Mucosa of descending colon (tissue), 3 donors: ENCODE data around the gene ZNF575. TPM values are rescaled to one million over a fixed set of nuclear protein-coding genes. Genes with fewer than 3 reads are reported as not detected.

Source experiments
- ATAC-seq: fragments of 200-7000 bp; cut with Tn5 transposase; one replicate; pipeline ENCODE4 v1.9.1; 2020; ENCODE audit warnings: mild to moderate bottlenecking, moderate library complexity
- DNase-seq, 3 donors: peaks; one replicate each; pipeline ENCODE4 v3.0.0-alpha.2; 2020
- H3K36me3 ChIP-seq: fragments of 200-600 bp; one replicate; pipeline ENCODE4 v1.8.0; 2021; ENCODE audit warnings: low read depth, mild to moderate bottlenecking
- H3K4me1 ChIP-seq: fragments of 200-600 bp; one replicate; pipeline ENCODE4 v1.8.0; 2021; ENCODE audit warnings: low read depth, mild to moderate bottlenecking
- H3K4me3 ChIP-seq: fragments of 200-600 bp; one replicate; pipeline ENCODE4 v1.8.0; 2021; ENCODE audit warnings: mild to moderate bottlenecking
- H3K9me3 ChIP-seq: fragments of 200-600 bp; one replicate; pipeline ENCODE4 v1.8.0; 2021; ENCODE audit warnings: mild to moderate bottlenecking
- intact Hi-C, 2 donors: fragments of 100-400 bp; cut with DNase I in 1 of 2; cut with micrococcal nuclease in 1 of 2; formaldehyde crosslinking; loops; one replicate each; pipeline versions ENCODE4 v1.11.0 to v1.11.1; 2022; cut with DNase I, micrococcal nuclease
- total RNA-seq, 3 donors: library from RNA; stranded (reverse); fragmentation: NEBNext Ultra II Directional in 2 of 3; extraction: Animal tissue kit (Norgen Biotek cat#: 25700) in 2 of 3; gene quantifications; one replicate each; pipeline versions ENCODE4 v1.2.1 to v1.2.4, GENCODE V29; 2021 to 2023
- TF ChIP-seq, protein P1 (sequence below): fragments of 200-600 bp; IDR thresholded peaks from one replicate; pipeline ENCODE4 v1.8.0; 2022; ENCODE audit warnings: antibody characterized with exemption, mild to moderate bottlenecking
- donor health status: DM: no; HTN: no; CAD: no; lungs with moderate emphysema.
- donor health status: DM: no; HTN: no; CAD: no.
- donor health status: DM: no; HTN: yes; CAD: no.

The ZNF575 gene
- total RNA-seq, 3 donors from 2014 or later, result 9.1 to 18.2 (median 9.6) TPM

DNA sequence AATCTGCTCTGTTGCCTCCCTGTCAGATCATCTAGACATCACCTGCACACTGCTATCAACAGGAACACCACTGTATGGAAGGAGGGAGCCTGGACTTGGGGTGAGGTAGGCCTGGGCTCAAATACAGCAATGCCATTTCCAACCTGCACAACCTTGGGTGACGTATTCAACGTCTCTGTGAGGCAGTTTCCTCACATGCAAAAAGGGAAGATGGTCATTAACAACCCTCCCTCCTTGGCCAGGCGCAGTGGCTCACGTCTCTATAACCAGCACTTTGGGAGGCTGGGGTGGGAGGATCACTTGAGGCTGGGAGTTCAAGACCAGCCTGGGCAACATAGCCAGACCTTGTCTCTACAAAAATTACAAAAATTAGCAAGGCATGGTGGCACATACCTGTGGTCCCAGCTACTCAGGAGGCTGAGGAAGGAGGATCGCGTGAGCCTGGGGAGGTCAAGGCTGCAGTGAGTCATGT, 29.3 kb downstream of the ZNF575 start:
- no peak overlapping the region for H3K4me3 ChIP-seq
- ATAC-seq (peak; percentile 7), DNase-seq (no peak)
- intact Hi-C loops, result no loop called here
- TF ChIP-seq, protein P1, sequence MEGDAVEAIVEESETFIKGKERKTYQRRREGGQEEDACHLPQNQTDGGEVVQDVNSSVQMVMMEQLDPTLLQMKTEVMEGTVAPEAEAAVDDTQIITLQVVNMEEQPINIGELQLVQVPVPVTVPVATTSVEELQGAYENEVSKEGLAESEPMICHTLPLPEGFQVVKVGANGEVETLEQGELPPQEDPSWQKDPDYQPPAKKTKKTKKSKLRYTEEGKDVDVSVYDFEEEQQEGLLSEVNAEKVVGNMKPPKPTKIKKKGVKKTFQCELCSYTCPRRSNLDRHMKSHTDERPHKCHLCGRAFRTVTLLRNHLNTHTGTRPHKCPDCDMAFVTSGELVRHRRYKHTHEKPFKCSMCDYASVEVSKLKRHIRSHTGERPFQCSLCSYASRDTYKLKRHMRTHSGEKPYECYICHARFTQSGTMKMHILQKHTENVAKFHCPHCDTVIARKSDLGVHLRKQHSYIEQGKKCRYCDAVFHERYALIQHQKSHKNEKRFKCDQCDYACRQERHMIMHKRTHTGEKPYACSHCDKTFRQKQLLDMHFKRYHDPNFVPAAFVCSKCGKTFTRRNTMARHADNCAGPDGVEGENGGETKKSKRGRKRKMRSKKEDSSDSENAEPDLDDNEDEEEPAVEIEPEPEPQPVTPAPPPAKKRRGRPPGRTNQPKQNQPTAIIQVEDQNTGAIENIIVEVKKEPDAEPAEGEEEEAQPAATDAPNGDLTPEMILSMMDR, result no peak
- no peaks in the 10 kb centered on the region for H3K36me3 ChIP-seq
- H3K4me1 ChIP-seq, result no peaks in the 10 kb centered on the region
- no peaks in the 10 kb centered on the region for H3K9me3 ChIP-seq

DNA sequence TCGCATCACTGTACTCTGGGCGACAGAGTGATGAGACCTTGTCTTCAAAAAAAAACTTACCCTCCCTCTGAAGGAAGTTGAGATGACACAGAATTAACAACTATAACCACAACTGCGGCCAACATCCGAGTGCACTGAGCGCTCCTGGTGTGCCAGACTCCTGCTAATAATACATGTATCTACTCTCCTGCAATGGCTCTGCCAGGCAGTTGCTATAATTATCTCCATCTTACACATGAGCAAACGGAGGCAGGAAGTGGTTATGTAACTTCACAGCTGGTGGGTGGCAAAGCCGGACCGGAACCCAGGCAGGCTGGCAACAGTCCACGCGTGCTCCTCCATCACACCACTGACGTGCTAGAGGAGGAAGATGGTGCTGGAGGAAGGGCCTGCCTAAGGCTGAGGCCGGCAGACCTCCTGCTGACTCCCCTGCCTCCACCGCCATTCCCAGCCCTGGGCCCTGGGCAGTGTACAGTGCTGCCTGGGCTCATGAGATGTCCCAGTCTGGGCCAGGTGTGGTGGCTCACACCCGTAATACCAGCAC, 29.8 kb downstream of the ZNF575 start:
- peak; percentile 66 to 91 (median 76) for DNase-seq
- peak; percentile 83 for ATAC-seq

DNA sequence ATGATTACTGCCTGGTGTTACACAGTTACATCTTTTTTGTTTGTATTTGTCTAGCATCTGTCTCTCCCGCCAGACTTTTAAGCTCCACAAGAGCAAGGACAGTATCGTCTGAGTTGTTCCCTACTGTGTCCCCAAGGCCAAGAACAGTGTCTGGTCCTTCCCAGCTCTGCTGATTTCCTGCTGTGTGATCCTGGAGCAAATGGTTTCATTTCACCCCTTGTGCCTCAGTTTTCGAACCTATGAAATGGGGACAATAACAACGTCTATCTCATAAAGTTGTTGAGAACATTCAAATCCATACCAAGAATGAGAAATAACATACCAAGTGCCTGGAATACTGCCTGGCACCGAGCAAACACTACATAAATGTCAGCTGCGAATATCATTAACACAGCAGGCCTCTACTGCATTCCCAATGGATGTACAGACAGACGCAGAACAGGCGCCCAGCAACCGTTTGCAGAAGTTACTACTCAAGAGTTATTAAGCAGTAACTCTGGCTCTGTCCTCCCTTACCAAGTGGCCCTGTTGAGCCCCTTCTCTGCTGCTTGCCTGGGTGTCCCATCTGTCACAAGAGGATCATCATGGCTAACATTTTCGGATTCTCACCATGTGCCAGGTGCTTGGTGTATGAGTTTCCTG, 30.9 kb downstream of the ZNF575 start:
- ATAC-seq, result no peak
- intact Hi-C loops, result no loop called here
- DNase-seq, result no peak
- Histone ChIP-seq H3K4me3 (no peak overlapping the region), H3K9me3 (no peaks in the 10 kb centered on the region), H3K4me1 (no peaks in the 10 kb centered on the region), H3K36me3 (no peaks in the 10 kb centered on the region)
- TF ChIP-seq, protein P1, result no peak

More for the DNA sequence above, 29.8 kb downstream of the ZNF575 start:
- TF ChIP-seq, protein P1, result no peak
- H3K9me3 ChIP-seq, result no peaks in the 10 kb centered on the region
- H3K4me1 ChIP-seq, result no peaks in the 10 kb centered on the region
- H3K36me3 ChIP-seq, result no peaks in the 10 kb centered on the region
- H3K4me3 ChIP-seq, result no peak overlapping the region
- intact Hi-C loops, result no loop called here

DNA sequence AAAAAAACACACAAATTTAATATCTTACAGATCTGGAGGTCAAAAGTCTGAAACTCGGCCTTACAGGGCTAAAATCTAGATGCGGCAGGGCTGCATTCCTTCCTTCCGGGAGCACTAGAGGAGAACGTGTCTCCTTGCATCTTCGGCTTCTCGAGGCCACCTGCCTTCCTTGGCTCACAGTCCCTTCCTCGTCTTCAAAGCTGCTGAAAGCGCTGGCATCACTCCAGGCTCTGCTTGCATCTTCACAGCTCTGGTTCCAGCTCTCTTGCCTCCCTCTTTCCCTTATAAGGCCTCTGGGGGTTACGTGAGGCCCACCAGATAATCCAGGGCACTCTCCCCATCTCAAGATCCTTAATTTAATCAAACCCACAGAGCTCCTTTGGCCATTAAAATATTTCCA, 31.8 kb downstream of the ZNF575 start:
- H3K4me1 ChIP-seq, result no peaks in the 10 kb centered on the region
- intact Hi-C loops, result no loop called here
- TF ChIP-seq, protein P1, result no peak

DNA sequence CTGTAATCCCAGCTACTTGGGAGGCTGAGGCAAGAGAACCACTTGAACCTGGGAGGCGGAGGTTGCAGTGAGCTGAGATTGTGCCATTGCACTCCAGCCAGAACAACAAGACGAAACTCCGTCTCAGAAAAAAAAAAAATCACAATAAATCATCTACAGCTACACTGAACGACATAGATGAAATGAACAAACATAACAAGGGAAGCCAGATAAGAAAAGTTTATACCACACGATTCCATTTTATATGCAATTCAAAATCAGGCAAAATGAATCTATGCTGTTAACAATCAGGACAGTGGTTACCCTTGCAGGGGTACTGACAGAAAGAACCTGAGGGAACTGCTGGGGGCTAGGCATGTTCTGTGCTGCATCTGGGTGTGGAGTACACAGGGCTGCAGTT, 36.7 kb downstream of the ZNF575 start:
- intact Hi-C loops, result no loop called here
- Histone ChIP-seq H3K4me3 (no peak overlapping the region), H3K9me3 (no peaks in the 10 kb centered on the region), H3K4me1 (peaks cover 8% of the 10 kb centered on the region), H3K36me3 (no peaks in the 10 kb centered on the region)
- TF ChIP-seq, protein P1, result no peak
- ATAC-seq (no peak), DNase-seq (no peak)

More for the DNA sequence above, 31.8 kb downstream of the ZNF575 start:
- H3K4me3 ChIP-seq, result no peak overlapping the region
- no peaks in the 10 kb centered on the region for H3K36me3 ChIP-seq
- ATAC-seq (no peak), DNase-seq (no peak)
- H3K9me3 ChIP-seq, result no peaks in the 10 kb centered on the region
